HG03060 (cell line): Measurements from ENCODE around the gene DCAKD.

Source experiments
- ATAC-seq: cut with Tn5 transposase; IDR thresholded peaks from one replicate; pipeline ENCODE4 v1.9.1; 2021; ENCODE audit warnings: low read depth, moderate number of reproducible peaks; ENCODE audit not compliant: unreplicated experiment

Gene DCAKD

GRCh38 chr17:45006927-45007461 lies 44.4 kb downstream of the DCAKD start:
- ATAC-seq: no peak

- ATAC-seq: no peak
Observed at GRCh38 chr17:45005700-45006099, 45.7 kb downstream of the DCAKD start.

- no peak for ATAC-seq
Observed at GRCh38 chr17:45004388-45004787, 47.0 kb downstream of the DCAKD start.

- no peak for ATAC-seq
Observed at GRCh38 chr17:45003877-45004276, 47.6 kb downstream of the DCAKD start.

- no peak for ATAC-seq
Observed at GRCh38 chr17:45001310-45001709, 50.1 kb downstream of the DCAKD start.

GRCh38 chr17:44999433-44999832 lies 52.0 kb downstream of the DCAKD start:
- ATAC-seq: no peak

DNA sequence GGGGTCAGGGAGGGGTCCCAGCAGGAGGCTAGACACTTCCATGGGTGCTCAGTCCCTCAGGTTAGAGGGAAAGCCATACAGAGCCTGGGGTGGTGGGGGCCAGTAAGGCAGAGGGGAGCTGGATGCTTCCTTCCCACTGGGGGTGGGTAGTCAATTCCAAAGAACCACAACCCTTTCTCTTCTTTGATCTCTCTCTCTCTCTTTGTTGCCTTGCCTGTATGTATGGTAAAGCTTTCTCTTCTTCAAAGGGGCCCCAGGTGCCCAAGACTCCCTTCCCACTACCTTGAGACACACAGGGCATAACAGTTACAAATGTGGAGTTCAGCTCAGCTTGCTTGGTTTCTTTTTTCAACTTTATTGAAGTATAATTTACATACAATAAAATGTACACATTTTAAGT lies 52.8 kb downstream of the DCAKD start:
- ATAC-seq: no peak

- ATAC-seq: no peak
Observed at GRCh38 chr17:44997733-44998520, 53.5 kb downstream of the DCAKD start.

DNA sequence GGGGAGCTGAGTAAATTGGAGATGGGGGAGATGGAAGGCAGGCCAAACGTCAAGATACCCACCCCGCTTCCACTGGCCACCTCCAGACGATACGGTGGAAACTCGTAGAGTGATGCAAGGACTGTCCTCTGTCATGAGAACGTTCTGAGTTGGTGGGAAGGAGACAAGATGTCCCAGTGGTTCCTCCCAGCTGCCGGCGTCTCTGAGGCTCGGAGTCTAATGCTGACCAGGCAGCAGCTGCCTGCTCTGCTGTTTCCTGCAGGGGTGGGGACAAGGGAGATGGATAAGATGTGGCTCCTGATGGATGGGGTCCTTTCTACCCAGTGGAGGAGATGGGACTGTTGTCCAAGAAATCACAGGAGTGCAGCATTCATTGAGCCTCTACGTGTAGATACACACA lies 55.1 kb downstream of the DCAKD start:
- ATAC-seq: no peak

DNA sequence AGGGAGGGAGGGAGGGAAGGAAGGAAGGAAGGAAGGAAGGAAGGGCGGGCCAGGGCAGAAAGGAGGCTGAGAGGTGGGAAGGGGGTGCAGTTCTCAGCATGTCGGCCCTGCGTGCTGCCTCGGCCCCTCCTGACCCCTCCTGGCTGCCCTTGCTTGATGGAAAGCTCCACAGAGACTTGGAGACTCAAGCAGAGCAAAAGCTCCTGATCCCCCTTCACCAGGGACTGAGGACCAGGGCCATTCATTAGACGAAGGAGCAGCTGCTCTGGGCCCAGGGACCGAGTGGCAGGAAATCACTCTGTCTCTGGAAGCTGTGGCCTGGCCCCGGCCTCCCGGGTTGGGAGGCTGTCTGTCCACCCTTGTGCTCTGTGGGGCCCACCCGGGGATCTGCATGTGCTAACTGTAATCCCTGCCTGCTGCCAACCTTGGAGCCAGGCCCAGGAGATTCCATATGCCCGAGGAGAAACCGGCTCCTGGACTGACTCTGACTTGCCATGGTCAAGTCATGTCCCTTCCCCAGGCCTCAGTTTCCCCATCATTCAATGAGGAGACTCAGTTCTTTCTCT lies 55.9 kb downstream of the DCAKD start:
- ATAC-seq: no peak

- no peak for ATAC-seq
Observed at GRCh38 chr17:44992242-44992939, 59.0 kb downstream of the DCAKD start.

DNA sequence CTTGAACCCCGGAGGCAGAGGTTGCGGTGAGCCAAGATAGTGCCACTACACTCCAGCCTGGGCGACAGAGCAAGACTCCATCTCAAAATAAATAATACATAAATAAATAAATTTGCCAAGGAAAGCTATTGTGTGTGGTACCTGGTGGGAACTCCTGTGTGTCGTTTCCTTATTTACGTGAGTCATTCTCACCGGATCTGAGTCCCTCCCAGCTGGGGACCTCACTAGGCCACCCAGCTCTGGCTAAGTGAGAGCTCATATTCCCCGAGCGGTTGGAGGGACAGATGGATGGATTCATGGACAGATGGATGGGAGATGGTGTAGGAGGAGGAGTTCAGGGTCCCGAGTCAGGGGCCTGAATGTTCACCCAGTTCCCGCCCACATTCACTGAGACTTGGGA lies 60.4 kb downstream of the DCAKD start:
- no peak for ATAC-seq

GRCh38 chr17:44989552-44990138 lies 61.8 kb downstream of the DCAKD start:
- ATAC-seq: no peak

DNA sequence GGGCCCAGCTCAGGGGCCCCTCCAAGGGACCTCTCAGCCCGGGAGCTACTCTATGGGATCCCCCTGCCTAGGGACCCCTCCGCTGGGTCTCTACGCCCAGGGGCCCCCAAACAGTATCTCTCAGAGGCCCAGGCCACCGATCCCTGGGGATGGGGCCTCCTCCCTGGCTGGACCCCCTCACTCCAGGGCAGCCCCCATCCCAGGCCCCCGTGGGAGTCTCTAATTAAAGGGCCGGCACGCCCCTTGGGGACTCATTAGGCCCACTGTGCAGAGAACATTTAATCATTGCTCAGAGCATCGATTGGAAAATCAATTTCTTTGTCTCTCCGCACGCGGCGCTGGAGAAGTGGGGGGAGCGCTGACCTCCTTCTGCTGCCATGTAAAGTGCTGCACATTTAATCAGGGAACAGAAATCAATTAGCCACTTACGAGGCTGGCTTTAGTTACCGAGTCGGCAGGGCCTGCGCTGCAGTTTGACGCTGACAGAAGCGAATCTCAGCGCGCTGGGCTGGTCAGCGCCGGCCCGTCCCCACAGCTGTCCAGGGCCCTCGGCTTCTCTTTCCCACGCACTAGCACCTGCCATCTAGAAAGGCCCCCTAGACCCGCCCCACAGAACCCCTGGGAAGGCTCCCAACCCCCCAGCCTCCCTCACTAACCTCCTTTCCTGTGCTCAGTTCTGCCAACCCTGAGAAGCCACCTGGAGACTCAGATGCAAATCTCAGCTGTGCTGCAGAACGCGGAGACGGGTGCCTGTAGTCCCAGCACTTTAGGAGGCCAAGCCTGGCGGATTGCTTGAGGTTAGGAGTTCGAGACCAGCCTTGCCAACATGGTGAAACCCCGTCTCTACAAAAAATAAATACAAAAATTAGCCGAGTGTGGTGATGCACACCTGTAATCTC lies 63.1 kb downstream of the DCAKD start:
- ATAC-seq: no peak

DNA sequence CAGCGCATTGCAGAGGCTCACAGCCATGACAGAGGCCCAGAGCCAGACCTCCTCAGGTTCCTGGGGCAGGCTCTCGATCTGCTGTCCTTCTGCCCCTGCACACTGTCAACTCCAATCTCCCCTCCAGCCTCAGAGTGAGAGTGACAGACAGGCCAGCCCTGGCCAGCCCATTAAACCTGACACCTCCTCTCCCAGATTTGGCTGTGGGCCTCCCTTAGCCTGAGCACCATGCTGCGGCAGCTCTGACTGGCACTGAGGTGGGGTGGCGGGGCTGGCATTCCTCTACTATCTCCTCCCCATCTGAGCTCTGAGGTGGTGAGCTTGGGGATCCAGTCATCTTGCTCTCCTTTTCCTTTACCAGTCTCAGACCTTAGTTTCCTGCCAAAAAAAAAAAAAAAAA lies 67.9 kb downstream of the DCAKD start:
- ATAC-seq: no peak

GRCh38 chr17:44982113-44982702 lies 69.2 kb downstream of the DCAKD start:
- no peak for ATAC-seq

DNA sequence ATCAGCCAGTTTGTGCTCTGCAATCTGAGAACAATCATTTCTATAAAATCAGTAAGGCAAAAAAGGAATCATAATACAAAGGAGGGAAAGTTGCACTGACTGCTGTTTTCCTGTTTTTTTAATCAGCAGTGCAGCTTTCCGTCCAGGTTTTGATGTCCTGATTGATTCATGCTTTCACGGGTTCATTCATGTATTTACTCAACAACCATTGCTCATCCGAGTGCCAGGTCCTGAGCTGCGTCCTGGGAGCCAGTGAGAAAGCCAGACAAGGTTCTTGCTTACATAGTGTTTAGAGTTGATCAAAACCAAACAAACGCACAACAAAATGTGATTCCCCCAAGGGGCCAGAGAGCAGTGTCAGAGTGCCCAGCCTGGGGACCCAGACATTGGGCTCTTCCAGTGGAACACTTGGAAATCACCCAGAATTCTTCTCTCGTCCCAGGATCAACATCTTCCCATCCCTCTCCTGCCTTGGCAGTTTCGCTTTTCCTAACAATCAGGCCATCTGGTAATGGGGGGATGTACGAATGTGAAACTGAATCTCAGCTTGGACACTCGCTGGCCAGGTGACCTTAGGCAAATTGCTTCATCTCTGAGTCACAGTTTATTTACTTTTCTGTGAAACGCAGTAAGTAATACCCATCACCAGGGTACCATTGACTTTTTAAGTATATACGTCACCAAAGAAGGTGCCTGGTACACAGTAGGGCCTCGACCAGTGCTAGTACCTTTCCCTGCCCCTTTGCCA lies 70.0 kb downstream of the DCAKD start:
- no peak for ATAC-seq

GRCh38 chr17:44979426-44979995 lies 71.9 kb downstream of the DCAKD start:
- ATAC-seq: no peak

- no peak for ATAC-seq
Observed at GRCh38 chr17:44978807-44979206, 72.6 kb downstream of the DCAKD start.
